ENCODE results near the gene ANKRD39.

ANKRD39 gene

GRCh38 chr2:96859681-96860064, 1.9 kb upstream of the ANKRD39 start:
- peak in 1 of 51 donors; percentile 39 for DNase-seq

GRCh38 chr2:96859099-96859649, 1.4 kb upstream of the ANKRD39 start:
- DNase-seq = peak in 9 of 51 donors; percentile 25 to 68 (median 40)

GRCh38 chr2:96856776-96857666, 795 bp downstream of the ANKRD39 start:
- DNase-seq = peak in 6 of 51 donors; percentile 37 to 75 (median 55)

- no peak for DNase-seq
These were observed 4.5 kb downstream of the ANKRD39 start for GRCh38 chr2:96853321-96853720.

GRCh38 chr2:96852667-96853066, 5.1 kb downstream of the ANKRD39 start:
- no peak for DNase-seq

- DNase-seq = no peak
These were observed 9.6 kb downstream of the ANKRD39 start for GRCh38 chr2:96848264-96848663.

GRCh38 chr2:96847586-96847985, 10.2 kb downstream of the ANKRD39 start:
- DNase-seq = no peak

GRCh38 chr2:96846825-96847224, 11.0 kb downstream of the ANKRD39 start:
- no peak for DNase-seq

GRCh38 chr2:96844405-96844808, 13.4 kb downstream of the ANKRD39 start:
- DNase-seq = no peak

GRCh38 chr2:96843538-96844268, 14.1 kb downstream of the ANKRD39 start, which contains the start of gene ANKRD23:
ANKRD23 (minus strand) TSS chr2:96844021; CDS start chr2:96843992, 29 bp downstream.
- no peak for DNase-seq

GRCh38 chr2:96842600-96842999, 15.2 kb downstream of the ANKRD39 start:
- no peak for DNase-seq

GRCh38 chr2:96841701-96842495, 15.9 kb downstream of the ANKRD39 start:
- DNase-seq = no peak

GRCh38 chr2:96839875-96840850, 17.7 kb downstream of the ANKRD39 start:
- no peak for DNase-seq

- no peak for DNase-seq
These were observed 18.4 kb downstream of the ANKRD39 start for GRCh38 chr2:96839293-96839874.

- DNase-seq = no peak
These were observed 19.2 kb downstream of the ANKRD39 start for GRCh38 chr2:96838345-96839292.

GRCh38 chr2:96837575-96837974, 20.2 kb downstream of the ANKRD39 start:
- DNase-seq = no peak

- DNase-seq = no peak
These were observed 22.0 kb downstream of the ANKRD39 start for GRCh38 chr2:96835830-96836229.

- no peak for DNase-seq
These were observed 24.9 kb downstream of the ANKRD39 start for GRCh38 chr2:96832754-96833507.

Measured in hypothalamus (tissue), 51 donors.